ENCODE results near the gene PCDH17.

GRCh38 chr13:57624565-57625435, 6.7 kb upstream of the PCDH17 start:
- peak; percentile 94 for TF ChIP-seq CTCF (IDR thresholded peaks at IDR 0.05; ENCODE audit: low read depth, low read length)
- no peak for TF ChIP-seq EZH2phosphoT487 (IDR thresholded peaks at IDR 0.05; ENCODE audit: low read depth)

Data from OCI-LY3 (cell line).